SK-N-SH treated with all-trans-retinoic acid at 6 μM for 48 hours (cell line): ENCODE results near the gene LGI2.

Source experiments
- CSDC2 ChIP-seq: fragments of 250-450 bp; sonication (Bioruptor Pico); IDR thresholded peaks from 2 replicates; pipeline ENCODE4 v1.5.0; 2020; ENCODE audit warnings: mild to moderate bottlenecking, moderate library complexity
- GLIS3 ChIP-seq: fragments of 250-450 bp; sonication (Bioruptor Pico); IDR thresholded peaks from 2 replicates; pipeline ENCODE4 v1.5.0; 2020; ENCODE audit warnings: mild to moderate bottlenecking, moderate library complexity
- OSR1 ChIP-seq: fragments of 250-450 bp; sonication (Bioruptor Pico); IDR thresholded peaks from 2 replicates; pipeline ENCODE4 v1.8.0; 2022; ENCODE audit warnings: moderate library complexity, mild to moderate bottlenecking, inconsistent platforms
- PATZ1 ChIP-seq: fragments of 250-450 bp; sonication (Bioruptor Pico); IDR thresholded peaks from 2 replicates; pipeline ENCODE4 v1.8.0; 2020; ENCODE audit warnings: mild to moderate bottlenecking, moderate library complexity, borderline replicate concordance
- POU6F1 ChIP-seq: fragments of 250-450 bp; sonication (Bioruptor Pico); IDR thresholded peaks from 2 replicates; pipeline ENCODE4 v1.8.0; 2021; ENCODE audit warnings: low read depth, mild to moderate bottlenecking, moderate library complexity, borderline replicate concordance
- PPARA ChIP-seq: fragments of 250-450 bp; sonication (Bioruptor Pico); IDR thresholded peaks from 2 replicates; pipeline ENCODE4 v1.5.0; 2020; ENCODE audit warnings: mild to moderate bottlenecking, borderline replicate concordance
- RARB ChIP-seq: fragments of 250-450 bp; sonication (Bioruptor Pico); IDR thresholded peaks from 2 replicates; pipeline ENCODE4 v1.8.0; 2021; ENCODE audit warnings: mild to moderate bottlenecking, moderate library complexity
- SNAI2 ChIP-seq: fragments of 250-450 bp; sonication (Bioruptor Pico); IDR thresholded peaks from 2 replicates; pipeline ENCODE4 v1.5.0; 2020; ENCODE audit warnings: mild to moderate bottlenecking, moderate library complexity
- TSHZ2 ChIP-seq: fragments of 250-450 bp; sonication (Bioruptor Pico); IDR thresholded peaks from 2 replicates; pipeline ENCODE4 v1.5.0; 2020; ENCODE audit warnings: mild to moderate bottlenecking, moderate library complexity
- ZFP3 ChIP-seq: fragments of 250-450 bp; sonication (Bioruptor Pico); IDR thresholded peaks from 2 replicates; pipeline ENCODE4 v1.5.0; 2020; ENCODE audit warnings: mild to moderate bottlenecking, moderate library complexity
- ZFP30 ChIP-seq: fragments of 450-650 bp; formaldehyde crosslinking; IDR thresholded peaks from 2 replicates; pipeline ENCODE4 v1.5.0; 2022; ENCODE audit warnings: mild to moderate bottlenecking, moderate library complexity
- ZNF565 ChIP-seq: fragments of 450-650 bp; formaldehyde crosslinking; conservative IDR thresholded peaks from 2 replicates; pipeline ENCODE4 v1.5.0; 2020; ENCODE audit warnings: low read depth, mild to moderate bottlenecking, moderate library complexity

GRCh38 chr4:25076625-25077398 is 46.1 kb upstream of the LGI2 start:
- TF ChIP-seq SNAI2 (CRISPR knock-in tag), result no peak
- no peak for TF ChIP-seq PATZ1 (CRISPR knock-in tag)
- TF ChIP-seq TSHZ2 (CRISPR knock-in tag), result no peak
- TF ChIP-seq RARB (CRISPR knock-in tag), result no peak
- TF ChIP-seq ZFP3 (CRISPR knock-in tag), result no peak
- no peak for TF ChIP-seq POU6F1 (CRISPR knock-in tag)
- TF ChIP-seq GLIS3, result no peak
- no peak for TF ChIP-seq OSR1 (CRISPR knock-in tag)
- TF ChIP-seq ZFP30 (CRISPR knock-in tag), result no peak
- TF ChIP-seq CSDC2 (CRISPR knock-in tag), result no peak
- TF ChIP-seq ZNF565, result no peak
- no peak for TF ChIP-seq PPARA (CRISPR knock-in tag)
